HL-60/S4 (cell line): ENCODE data around the gene ST8SIA3.
"Not testable (repeated sequence)": the region's sequence is repeated elsewhere in the genome, so short reads cannot be mapped to it uniquely, and the experiment has no call there.

Experiments
- in situ Hi-C: fragments of 300-500 bp; cut with MboI; formaldehyde crosslinking; loops from 2 replicates; pipeline ENCODE4 v1.14.3; 2022; ENCODE audit warnings: low sequenced_read_pairs

The ST8SIA3 gene

DNA sequence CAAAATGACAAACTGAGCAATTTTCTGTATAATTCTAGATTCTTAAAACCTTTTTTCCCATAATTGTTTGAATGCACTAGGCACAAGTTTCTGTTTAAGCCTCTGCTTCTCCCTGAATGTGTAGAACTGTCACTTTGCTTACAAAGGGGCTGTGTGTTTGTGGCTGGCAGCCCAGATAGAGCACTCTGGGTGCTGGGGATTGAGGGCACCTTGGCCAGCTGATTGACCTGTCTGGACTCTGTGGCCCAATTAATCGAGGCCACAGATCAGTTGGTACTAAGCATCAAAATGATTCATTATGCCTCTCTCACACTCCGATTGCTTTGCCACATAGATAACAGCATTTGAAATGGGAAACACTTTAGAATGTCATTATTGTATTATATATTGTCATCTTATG, 12.1 kb downstream of the ST8SIA3 start:
- in situ Hi-C loops = no loop called here

DNA sequence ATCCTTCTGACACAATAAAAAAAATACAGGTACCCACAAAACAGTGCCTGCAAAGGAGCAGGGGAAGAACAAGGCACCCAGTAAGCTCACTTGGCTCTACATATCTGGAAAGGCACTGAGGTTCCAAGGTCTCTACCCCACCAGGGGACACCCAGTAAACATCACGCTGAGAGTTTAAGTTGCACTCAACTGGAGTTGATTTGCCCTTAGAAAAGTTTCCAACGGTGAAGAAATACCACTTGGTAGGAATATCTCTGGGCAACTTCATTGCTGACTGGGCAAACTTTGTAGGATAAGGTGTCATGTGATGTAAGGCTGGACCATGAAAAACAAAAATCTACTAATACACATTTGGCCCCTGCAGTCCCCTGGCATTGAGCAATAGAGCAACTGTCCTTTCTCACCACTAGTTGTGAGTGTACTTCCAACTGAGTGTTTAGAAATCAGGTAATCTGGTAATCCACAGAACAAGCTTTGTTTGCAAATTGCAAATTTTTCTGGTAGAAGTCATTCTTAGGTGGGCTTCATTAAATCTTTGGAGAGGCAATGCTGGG, 14.2 kb downstream of the ST8SIA3 start:
- in situ Hi-C loops = no loop called here

DNA sequence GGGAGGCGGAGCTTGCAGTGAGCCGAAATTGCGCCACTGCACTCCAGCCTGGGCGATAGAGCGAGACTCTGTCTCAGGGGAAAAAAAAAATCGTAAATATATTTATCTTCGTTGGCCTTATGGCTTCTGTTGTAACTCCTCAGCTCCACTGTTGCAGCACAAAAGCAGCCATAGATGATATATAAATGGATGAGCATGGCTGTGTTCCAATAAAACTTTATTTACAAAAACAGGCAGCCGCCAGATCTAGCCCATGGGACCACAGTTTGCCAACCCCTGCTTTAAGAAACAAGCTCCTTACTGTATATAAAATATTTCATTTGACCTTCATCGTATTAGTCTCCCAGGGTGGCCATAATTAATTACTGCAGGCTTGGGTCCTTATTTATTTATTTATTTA, 20.1 kb downstream of the ST8SIA3 start:
- in situ Hi-C loops = no loop called here

GRCh38 chr18:57373017-57373416, 20.7 kb downstream of the ST8SIA3 start:
- in situ Hi-C loops = no loop called here

DNA sequence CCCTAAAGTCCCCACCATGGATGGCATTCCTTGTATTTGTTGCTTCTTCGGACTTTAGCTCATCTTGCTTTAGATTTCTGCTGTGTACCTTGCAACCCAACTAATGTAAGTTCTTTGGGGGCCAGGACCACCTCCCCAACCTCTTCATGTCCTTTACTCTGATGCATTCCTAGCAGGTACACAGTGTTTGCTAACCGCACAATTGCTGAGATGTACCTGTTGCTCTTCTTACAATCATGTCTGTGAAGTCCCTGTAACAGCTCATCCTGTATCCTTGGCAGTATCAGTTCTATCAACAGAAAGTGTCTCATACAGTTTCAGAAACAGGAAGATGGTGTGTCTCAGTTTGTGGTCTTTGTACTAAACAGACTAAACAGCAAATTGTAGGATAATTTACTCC, 24.1 kb downstream of the ST8SIA3 start:
- in situ Hi-C loops = no loop called here

GRCh38 chr18:57389271-57389670, 36.9 kb downstream of the ST8SIA3 start:
- in situ Hi-C loops = no loop called here

DNA sequence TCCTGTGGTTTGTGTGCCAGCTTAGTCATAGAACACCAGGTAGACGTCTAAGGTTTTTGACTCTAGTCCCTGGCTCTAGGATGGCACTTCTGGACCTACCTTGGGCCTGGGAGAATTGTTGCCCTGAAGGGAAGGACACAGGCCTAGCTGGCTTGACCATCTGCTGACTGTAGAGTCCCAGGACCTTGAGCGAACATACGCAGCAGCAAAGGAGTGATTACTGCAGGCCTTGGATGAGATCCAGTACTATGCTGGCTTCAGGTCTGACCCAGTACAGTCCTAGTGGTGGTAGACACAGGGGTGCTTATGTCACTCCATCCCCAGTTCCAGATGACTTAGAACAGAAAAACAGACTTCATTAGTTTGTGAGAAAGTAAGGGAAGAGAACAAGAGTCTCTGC, 37.7 kb downstream of the ST8SIA3 start:
- in situ Hi-C loops = no loop called here

DNA sequence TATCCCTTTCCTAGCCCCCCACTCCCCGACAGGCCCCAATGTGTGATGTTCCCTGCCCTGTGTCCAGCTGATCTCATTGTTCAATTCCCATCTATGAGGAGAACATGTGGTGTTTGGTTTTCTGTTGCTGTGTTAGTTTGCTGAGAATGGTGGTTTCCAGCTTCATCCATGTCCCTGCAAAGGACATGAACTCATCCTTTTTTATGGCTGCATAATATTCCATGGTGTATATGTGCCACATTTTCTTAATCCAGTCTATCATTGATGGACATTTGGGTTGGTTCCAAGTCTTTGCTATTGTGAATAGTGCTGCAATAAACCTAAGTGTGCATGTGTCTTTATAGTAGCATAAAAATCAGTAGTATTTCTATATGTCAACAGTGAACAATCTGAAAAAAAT, 42.4 kb downstream of the ST8SIA3 start:
- in situ Hi-C loops = not testable (repeated sequence)

DNA sequence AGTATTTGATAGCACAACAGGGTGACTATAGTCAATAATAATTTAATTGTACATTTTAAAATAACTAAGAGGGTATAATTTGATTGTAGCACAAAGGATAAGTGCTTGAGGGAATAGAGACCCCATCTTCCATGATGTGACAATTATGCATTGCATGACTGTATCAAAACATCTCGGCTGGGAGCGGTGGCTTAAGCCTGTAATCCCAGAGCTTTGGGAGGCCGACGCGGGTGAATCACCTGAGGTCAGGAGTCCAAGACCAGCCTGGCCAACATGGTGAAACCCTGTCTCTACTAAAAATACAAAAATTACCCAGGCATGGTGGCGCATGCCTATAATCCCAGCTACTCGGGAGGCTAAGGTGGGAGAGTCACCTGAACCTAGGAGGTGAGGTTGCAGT, 44.5 kb downstream of the ST8SIA3 start:
- in situ Hi-C loops = not testable (repeated sequence)

- in situ Hi-C loops = no loop called here
These were observed 45.2 kb downstream of the ST8SIA3 start for GRCh38 chr18:57397440-57398132.

DNA sequence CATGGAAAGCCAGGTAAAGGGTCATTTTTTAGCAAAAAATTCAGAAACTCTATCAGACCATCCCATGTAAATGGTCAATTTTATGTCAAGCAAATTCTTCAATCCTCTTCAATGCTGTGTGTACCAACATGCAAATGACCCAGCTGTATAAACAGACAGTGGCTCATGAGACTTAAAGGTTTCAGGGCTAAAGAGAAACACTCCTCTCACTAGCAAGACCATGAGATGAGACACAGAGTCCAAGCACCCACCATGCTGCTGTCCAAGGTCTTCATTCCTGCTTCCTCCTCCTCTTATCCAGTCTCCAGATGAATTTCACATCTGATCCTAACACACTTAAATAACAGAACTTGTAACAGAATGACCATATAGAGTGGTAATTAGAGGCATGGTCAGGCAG, 52.0 kb downstream of the ST8SIA3 start:
- in situ Hi-C loops = no loop called here

GRCh38 chr18:57409650-57410049, 57.3 kb downstream of the ST8SIA3 start:
- in situ Hi-C loops = no loop called here

- in situ Hi-C loops = no loop called here
These were observed 58.4 kb downstream of the ST8SIA3 start for GRCh38 chr18:57410749-57411148.

DNA sequence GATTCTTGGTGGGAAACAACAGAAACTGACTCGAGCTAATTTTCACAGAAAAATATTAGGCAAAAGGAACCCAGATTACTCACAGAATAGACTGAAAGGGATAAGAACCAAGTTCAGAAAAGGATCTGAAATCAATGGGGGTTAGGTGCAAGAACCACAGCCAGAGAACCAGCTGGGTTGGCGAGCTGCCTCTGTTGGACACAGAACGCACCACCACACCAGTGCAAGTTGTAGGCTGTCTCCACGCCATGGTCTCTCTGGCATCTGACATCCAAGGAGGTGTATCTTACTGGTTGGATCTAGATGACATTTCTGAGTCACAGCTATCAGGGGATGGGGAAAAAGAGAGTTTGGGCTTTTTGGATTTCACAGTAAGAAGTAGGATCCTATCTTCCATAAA, 64.2 kb downstream of the ST8SIA3 start:
- in situ Hi-C loops = no loop called here
